GM19463 (cell line): Measurements from ENCODE around the gene LAMP1.
"Not testable (repeated sequence)": the region's sequence is repeated elsewhere in the genome, so short reads cannot be mapped to it uniquely, and the experiment has no call there.

ENCODE experiments used
- ATAC-seq: cut with Tn5 transposase; IDR thresholded peaks from one replicate; pipeline ENCODE4 v1.9.1; 2021; ENCODE audit warnings: mild to moderate bottlenecking, moderate library complexity; ENCODE audit not compliant: unreplicated experiment

Gene LAMP1

DNA sequence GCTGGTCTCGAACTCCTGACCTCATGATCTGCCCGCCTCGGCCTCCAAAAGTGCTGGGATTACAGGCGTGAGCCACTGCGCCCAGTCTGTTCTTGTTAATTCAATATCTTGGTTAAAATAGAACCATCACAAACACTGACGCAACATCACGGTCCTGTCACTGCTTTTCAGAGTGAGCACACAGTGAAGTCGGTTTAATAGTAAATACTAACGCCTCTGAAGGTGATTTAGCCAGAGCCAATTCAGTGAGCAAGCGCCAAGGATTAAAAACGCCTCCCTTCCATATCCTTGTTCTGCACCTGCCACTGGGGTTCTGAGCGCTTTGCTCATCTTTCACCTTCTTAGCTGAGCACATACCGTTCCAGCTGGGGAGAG, 30.3 kb downstream of the LAMP1 start:
- no peak for ATAC-seq

- no peak for ATAC-seq
These were observed 30.9 kb downstream of the LAMP1 start for GRCh38 chr13:113327766-113328471.

DNA sequence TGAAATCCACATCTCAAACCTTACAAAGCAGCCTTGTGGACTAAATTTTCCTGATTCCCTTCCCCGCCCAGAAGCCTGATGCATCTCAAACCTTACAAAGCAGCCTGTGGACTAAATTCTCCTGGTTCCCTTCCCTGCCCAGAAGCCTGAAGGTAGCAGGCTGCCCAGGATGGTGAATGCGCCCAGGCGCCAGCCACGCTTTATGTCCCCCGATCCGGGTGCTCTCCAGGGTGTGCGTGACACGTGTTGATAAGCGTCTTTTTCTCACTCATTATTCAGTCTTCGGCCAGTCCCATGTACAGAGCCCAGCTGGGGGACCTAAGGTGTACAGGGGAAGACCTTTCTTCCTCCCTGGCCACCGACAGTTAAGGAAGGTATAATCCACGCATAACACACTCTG, 31.8 kb downstream of the LAMP1 start:
- no peak for ATAC-seq

- no peak for ATAC-seq
These were observed 32.7 kb downstream of the LAMP1 start for GRCh38 chr13:113329656-113330312.

GRCh38 chr13:113332615-113333014, 35.6 kb downstream of the LAMP1 start:
- no peak for ATAC-seq

DNA sequence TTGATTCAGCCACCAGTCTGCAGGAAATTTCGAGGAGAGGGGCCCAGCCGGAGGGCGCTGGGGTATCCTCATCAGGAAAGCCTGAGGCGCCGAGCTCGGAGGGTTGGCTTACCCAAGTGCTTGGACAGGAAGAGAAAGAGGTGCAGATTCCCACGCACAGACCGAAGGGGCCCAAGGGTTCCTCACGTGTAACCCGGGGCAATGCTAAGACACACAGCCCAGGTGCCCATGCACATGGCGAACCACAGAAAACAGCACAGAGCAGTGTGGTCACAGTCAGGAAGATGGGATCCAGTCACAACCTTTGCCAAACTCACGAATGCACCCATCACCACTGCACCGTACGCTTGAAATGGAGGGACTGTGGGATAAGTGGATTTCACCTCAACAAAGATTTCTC, 36.0 kb downstream of the LAMP1 start:
- ATAC-seq, result no peak

- ATAC-seq, result no peak
These were observed 40.5 kb downstream of the LAMP1 start for GRCh38 chr13:113337556-113337955.

- ATAC-seq, result no peak
These were observed 40.9 kb downstream of the LAMP1 start for GRCh38 chr13:113337976-113338375.

DNA sequence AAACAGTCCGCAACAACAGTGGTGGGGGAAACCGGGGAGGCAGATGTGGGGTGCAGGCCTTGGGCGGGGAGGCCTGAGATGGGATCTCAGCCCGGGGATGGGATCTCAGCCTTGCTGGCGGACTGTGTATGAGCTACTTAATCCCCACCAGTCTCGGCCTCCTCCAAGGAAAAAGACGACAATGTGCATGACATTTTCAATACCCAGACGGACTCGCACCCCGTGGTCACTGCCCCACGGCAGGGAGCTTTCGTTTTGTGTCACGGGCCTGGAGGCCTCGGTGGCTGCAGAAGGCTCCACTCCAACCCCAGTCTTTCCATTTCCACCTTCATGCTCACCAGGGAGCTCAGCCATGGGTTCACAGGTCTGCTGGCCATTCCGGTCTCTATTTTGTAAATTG, 41.4 kb downstream of the LAMP1 start:
- no peak for ATAC-seq

- ATAC-seq, result no peak
These were observed 46.0 kb downstream of the LAMP1 start for GRCh38 chr13:113342820-113343691.

GRCh38 chr13:113343692-113343968, 46.6 kb downstream of the LAMP1 start:
- no peak for ATAC-seq

DNA sequence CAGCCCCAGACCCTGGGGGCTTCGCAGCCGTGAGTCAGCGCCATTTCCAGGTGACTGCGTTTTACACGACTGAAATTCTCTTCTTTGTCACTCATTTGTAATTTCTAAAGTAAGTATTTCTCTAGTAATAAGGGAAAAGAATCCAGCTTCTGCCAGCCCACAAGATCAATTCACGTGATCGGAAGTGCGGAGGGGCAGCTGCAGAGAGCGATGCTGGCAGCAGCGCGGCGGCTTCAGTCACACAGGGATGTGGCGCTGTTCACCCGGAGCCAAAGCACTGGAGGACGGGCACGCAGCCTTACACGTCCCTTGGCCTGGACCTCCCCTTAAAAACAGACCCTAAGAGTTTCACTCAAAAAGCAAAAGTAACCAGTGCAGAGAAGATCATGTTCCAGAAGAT, 48.4 kb downstream of the LAMP1 start:
- no peak for ATAC-seq

- not testable (repeated sequence) for ATAC-seq
These were observed 50.7 kb downstream of the LAMP1 start for GRCh38 chr13:113347736-113348225.

- no peak for ATAC-seq
These were observed 51.6 kb downstream of the LAMP1 start for GRCh38 chr13:113348591-113348990.

GRCh38 chr13:113349050-113349449, 52.0 kb downstream of the LAMP1 start:
- ATAC-seq, result no peak

DNA sequence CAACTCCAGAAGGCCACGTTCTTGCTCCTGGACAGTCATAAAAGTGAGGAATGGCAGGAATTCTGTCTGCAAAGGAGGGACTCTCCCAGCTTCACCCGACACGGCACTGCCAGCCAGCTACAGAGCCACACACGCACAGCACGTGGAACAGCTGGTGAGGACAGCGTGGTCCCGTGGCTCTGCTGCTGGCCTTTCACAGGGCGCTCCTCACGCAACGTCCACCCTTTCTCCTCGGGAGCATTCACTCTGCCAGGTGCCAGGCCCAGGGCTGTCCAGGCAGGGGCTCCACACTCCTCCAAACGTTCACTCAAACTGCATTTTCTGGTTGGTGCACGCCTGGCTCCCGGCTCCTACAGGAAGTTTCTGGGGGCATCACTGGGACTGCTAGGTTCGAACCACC, 52.5 kb downstream of the LAMP1 start:
- no peak for ATAC-seq

DNA sequence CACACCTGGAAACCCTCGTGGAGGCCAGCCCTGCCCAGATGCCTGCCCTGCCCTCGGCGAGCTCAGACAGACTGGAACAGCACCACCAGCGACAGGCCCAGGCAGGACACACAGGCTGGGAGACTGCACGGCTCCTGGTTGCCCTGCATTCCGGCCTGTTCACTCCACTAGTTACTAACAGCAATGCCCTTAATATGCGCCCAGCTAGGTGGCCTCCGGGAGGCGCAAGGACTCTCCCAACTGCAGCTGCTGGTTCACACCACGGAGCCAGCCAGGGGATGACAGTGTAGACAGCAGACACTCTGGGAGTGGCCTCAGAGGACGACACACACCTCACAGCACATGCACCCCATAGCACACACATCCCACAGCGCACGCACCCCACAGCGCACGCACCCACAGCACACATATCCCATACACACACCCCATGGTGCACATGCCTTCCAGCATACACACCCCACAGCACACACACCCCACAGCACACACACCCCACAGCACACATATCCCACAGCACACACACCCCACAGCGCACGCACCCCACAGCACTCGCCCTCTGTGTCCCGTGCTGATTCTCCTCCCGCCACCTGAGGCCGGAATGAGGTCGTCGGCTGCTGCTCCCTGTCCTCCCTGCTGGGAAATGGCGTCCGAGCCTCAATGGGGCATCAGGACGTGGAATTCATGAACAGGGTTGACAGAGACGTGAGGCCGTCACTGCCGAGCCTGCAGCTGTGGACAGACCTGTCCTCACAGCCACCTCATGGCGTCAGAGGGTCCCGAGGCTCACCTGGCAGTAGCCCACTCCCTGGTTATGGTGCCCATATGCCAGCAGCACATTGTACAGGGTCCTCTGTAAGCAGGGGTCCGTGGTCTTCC, 53.3 kb downstream of the LAMP1 start:
- ATAC-seq, result no peak

GRCh38 chr13:113350938-113351335, 53.9 kb downstream of the LAMP1 start:
- no peak for ATAC-seq

DNA sequence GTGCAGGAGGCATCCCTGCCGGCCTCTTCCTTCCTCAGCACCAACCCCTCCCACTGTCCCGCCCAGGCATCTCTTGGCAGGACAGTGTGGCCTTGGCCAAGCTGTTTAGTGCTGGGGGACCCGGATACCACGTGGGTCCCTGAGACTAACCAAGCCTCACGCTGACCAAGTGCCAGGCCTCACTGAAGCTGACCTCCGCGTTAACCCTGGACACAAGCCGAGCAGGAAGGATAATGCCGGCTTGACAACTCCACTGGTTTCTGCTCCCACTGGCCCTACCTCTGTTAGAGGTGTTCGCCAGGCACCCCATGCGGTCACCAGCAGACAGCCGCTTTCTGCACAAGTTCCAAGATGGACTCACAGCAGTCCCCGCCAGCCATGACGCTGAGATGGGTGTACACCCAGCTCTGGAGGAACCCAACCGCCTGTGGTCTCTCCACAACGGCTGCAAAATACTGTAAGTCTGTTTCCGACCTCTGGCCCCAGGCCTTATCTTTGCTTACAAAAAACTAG, 54.5 kb downstream of the LAMP1 start:
- no peak for ATAC-seq

DNA sequence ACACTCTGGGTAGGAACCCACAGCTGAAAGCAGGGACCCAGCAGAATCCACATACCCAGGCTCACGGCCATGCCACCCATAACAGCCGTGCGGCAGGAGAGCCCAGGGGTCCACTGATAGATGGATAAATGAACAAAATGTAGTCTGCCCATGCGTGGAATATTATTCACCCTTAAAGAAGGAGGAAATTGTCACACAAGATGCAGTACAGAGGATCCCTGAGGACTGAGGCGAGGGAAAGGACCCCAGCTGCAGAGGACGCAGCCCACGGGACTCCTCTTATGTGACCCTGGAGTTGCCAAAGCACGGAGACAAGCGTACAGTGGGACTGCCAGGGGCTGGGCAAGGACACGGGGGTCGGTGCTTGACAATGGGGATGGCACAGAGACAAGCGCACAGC, 56.2 kb downstream of the LAMP1 start:
- no peak for ATAC-seq
